Measurements from ENCODE around the gene TNNI2. TPM values are rescaled to one million over a fixed set of nuclear protein-coding genes. Genes with fewer than 3 reads are reported as not detected.
A peak's percentile ranks its signal among the peaks of the same experiment; 100 is the strongest.

The TNNI2 gene
- total RNA-seq, 4 donors from 2014 or later = not detected

- Histone ChIP-seq H3K36me3 (no peaks in the 10 kb centered on the region), H3K4me3 (no peak within 1 kb of the TSS), H3K27me3 (no peaks in the 10 kb centered on the region), H3K27ac (peak within 1 kb of the TSS in 1 of 4 donors; percentile 57), H3K4me1 (peaks cover 0 to 40% (median 21%) of the 10 kb centered on the region in 4 donors), H3K9me3 (no peaks in the 10 kb centered on the region)
- TF ChIP-seq POLR2A (IDR thresholded peaks at IDR 0.05) (no peak), EP300 (IDR thresholded peaks at IDR 0.05) (no peak), CTCF (IDR thresholded peaks at IDR 0.05) (no peak)
- no peak for DNase-seq (ENCODE audit: low spot score in 2 of 2)
- 78% methylated on average over 18 to 22 of the region's 26 CpGs for WGBS, 2 donors
These were observed 3.8 kb upstream of the TNNI2 start, which contains the start of gene SYT8 for GRCh38 chr11:1834779-1835670. Gene SYT8, plus strand, starts transcription at chr11:1834990. Its CDS starts 116 bp downstream, at chr11:1835106.

- 85 to 95% methylated on average over 6 to 8 of the region's 12 CpGs for WGBS, 2 donors
- Histone ChIP-seq H3K27ac (no peak overlapping the region), H3K36me3 (no peaks in the 10 kb centered on the region), H3K4me3 (no peak overlapping the region), H3K4me1 (peaks cover 0 to 33% (median 18%) of the 10 kb centered on the region in 4 donors), H3K9me3 (no peaks in the 10 kb centered on the region), H3K27me3 (no peaks in the 10 kb centered on the region)
- TF ChIP-seq POLR2A (IDR thresholded peaks at IDR 0.05) (no peak), CTCF (IDR thresholded peaks at IDR 0.05) (no peak), EP300 (IDR thresholded peaks at IDR 0.05) (no peak)
- no peak for DNase-seq (ENCODE audit: low spot score in 2 of 2)
These were observed 3.1 kb upstream of the TNNI2 start for GRCh38 chr11:1835671-1836010.

- no peak overlapping the region for H3K27ac ChIP-seq
These were observed 2.5 kb upstream of the TNNI2 start for GRCh38 chr11:1836011-1836945.

GRCh38 chr11:1837171-1838076 is 1.4 kb upstream of the TNNI2 start:
- DNase-seq (ENCODE audit: low spot score in 2 of 2) = peak in 1 of 2 donors; percentile 40
- WGBS, 2 donors = 32 to 59% methylated on average over 18 to 23 of the region's 38 CpGs
- Histone ChIP-seq H3K27ac (peak overlapping the region in 1 of 4 donors; percentile 34), H3K4me3 (no peak overlapping the region), H3K9me3 (no peaks in the 10 kb centered on the region), H3K36me3 (no peaks in the 10 kb centered on the region), H3K4me1 (peaks cover 0 to 20% (median 13%) of the 10 kb centered on the region in 4 donors), H3K27me3 (no peaks in the 10 kb centered on the region)
- peak; percentile 84 to 97 (median 91) for TF ChIP-seq CTCF (IDR thresholded peaks at IDR 0.05)
- no peak for TF ChIP-seq EP300 (IDR thresholded peaks at IDR 0.05)

More at GRCh38 chr11:1836011-1836945, 2.5 kb upstream of the TNNI2 start:
- TF ChIP-seq EP300 (IDR thresholded peaks at IDR 0.05) (no peak), POLR2A (IDR thresholded peaks at IDR 0.05) (no peak), CTCF (IDR thresholded peaks at IDR 0.05) (no peak)
- H3K4me1 ChIP-seq = peaks cover 0 to 27% (median 18%) of the 10 kb centered on the region in 4 donors
- no peaks in the 10 kb centered on the region for H3K36me3 ChIP-seq
- WGBS, 2 donors = 90 to 91% methylated on average over 30 to 32 of the region's 43 CpGs
- no peaks in the 10 kb centered on the region for H3K27me3 ChIP-seq
- no peak for DNase-seq (ENCODE audit: low spot score in 2 of 2)
- no peak overlapping the region for H3K4me3 ChIP-seq
- no peaks in the 10 kb centered on the region for H3K9me3 ChIP-seq
